Mesenchymal stem cell (in vitro differentiated cells and primary cell): ENCODE measurements around the gene SERPINB6. TPM values are rescaled to one million over a fixed set of nuclear protein-coding genes. Genes with fewer than 3 reads are reported as not detected.

Experiments used
- DNase-seq: peaks from one replicate; pipeline ENCODE4 v3.0.0-alpha.2; 2013
- H2AFZ ChIP-seq: one replicate; pipeline ENCODE4 v1.6.1; 2013; ENCODE audit warnings: low read depth, mild to moderate bottlenecking, control low read depth, inconsistent platforms, low read length, moderate library complexity
- H2AK5ac ChIP-seq: 2 replicates; pipeline ENCODE4 v1.6.1; 2013; ENCODE audit warnings: low read length, moderate library complexity, mild to moderate bottlenecking, inconsistent platforms; ENCODE audit not compliant: severe bottlenecking
- H2BK120ac ChIP-seq: one replicate; pipeline ENCODE4 v1.6.1; 2013; ENCODE audit warnings: low read depth, mild to moderate bottlenecking, inconsistent platforms, low read length, moderate library complexity
- H2BK12ac ChIP-seq, 2 experiments: one replicate each; pipeline ENCODE4 v1.6.1; 2013; ENCODE audit warnings: inconsistent platforms in 2 of 2, low read length in 2 of 2, mild to moderate bottlenecking in 2 of 2, moderate library complexity in 2 of 2, control low read depth in 1 of 2
- H2BK15ac ChIP-seq: one replicate; pipeline ENCODE4 v1.6.1; 2013; ENCODE audit warnings: mild to moderate bottlenecking, low read depth, inconsistent platforms; ENCODE audit not compliant: poor library complexity, severe bottlenecking
- H2BK5ac ChIP-seq: 2 replicates; pipeline ENCODE4 v1.6.1; 2013; ENCODE audit warnings: low read depth, mild to moderate bottlenecking, low read length, control low read depth, inconsistent platforms; ENCODE audit not compliant: poor library complexity, severe bottlenecking
- H3K14ac ChIP-seq, 2 experiments: one replicate each; pipeline ENCODE4 v1.6.1; 2013; ENCODE audit warnings: inconsistent platforms in 2 of 2, low read length in 2 of 2, control low read depth in 1 of 2, mild to moderate bottlenecking in 1 of 2, moderate library complexity in 1 of 2
- H3K18ac ChIP-seq, 2 experiments: one replicate each; pipeline ENCODE4 v1.6.1; 2013; ENCODE audit warnings: inconsistent platforms in 2 of 2, low read length in 2 of 2, control low read depth in 1 of 2, low read depth in 1 of 2, mild to moderate bottlenecking in 1 of 2
- H3K23ac ChIP-seq, 2 experiments: one replicate each; pipeline ENCODE4 v1.6.1; 2013; ENCODE audit warnings: inconsistent platforms in 2 of 2, low read length in 2 of 2, mild to moderate bottlenecking in 2 of 2, moderate library complexity in 2 of 2, control low read depth in 1 of 2
- H3K27ac ChIP-seq: 2 replicates; pipeline ENCODE4 v1.5.1; 2013; ENCODE audit warnings: mild to moderate bottlenecking, moderate library complexity, low read length, control low read depth, inconsistent platforms; ENCODE audit not compliant: poor library complexity, severe bottlenecking
- H3K27me3 ChIP-seq, 2 experiments: 2 replicates each; pipeline versions ENCODE4 v1.6.1 to v1.7.0; 2013; ENCODE audit warnings: low read length in 2 of 2, mild to moderate bottlenecking in 2 of 2, moderate library complexity in 2 of 2, control low read depth in 1 of 2, inconsistent platforms in 1 of 2; ENCODE audit not compliant: control insufficient read depth in 1 of 2, insufficient read depth in 1 of 2
- H3K36me3 ChIP-seq, 2 experiments: 2 replicates each; pipeline versions ENCODE4 v1.6.1 to v1.7.0; 2013; ENCODE audit warnings: low read length in 2 of 2, control low read depth in 1 of 2, inconsistent platforms in 1 of 2, low read depth in 1 of 2, mild to moderate bottlenecking in 1 of 2; ENCODE audit not compliant: insufficient read depth in 2 of 2, control insufficient read depth in 1 of 2
- H3K4ac ChIP-seq, 2 experiments: one replicate each; pipeline ENCODE4 v1.6.1; 2013; ENCODE audit warnings: inconsistent platforms in 2 of 2, low read length in 2 of 2, mild to moderate bottlenecking in 2 of 2, moderate library complexity in 2 of 2, control low read depth in 1 of 2, low read depth in 1 of 2
- H3K4me1 ChIP-seq: 2 replicates; pipeline ENCODE4 v1.6.1; 2013; ENCODE audit warnings: low read depth, low read length, control low read depth; ENCODE audit not compliant: control insufficient read depth, insufficient read depth
- H3K4me2 ChIP-seq: 2 replicates; pipeline ENCODE4 v1.6.1; 2013; ENCODE audit warnings: low read length, mild to moderate bottlenecking, inconsistent platforms; ENCODE audit not compliant: poor library complexity, severe bottlenecking
- H3K4me3 ChIP-seq, 2 experiments: 2 replicates each; pipeline versions ENCODE4 v1.5.1 to v1.7.0; 2013; ENCODE audit warnings: low read length in 2 of 2, mild to moderate bottlenecking in 2 of 2, control low read depth in 1 of 2, low read depth in 1 of 2; ENCODE audit not compliant: insufficient read depth in 1 of 2
- H3K79me1 ChIP-seq: replicated peaks from 2 replicates; pipeline ENCODE4 v1.6.1; 2013; ENCODE audit warnings: mild to moderate bottlenecking, control low read depth, low read length, inconsistent platforms; ENCODE audit not compliant: poor library complexity, severe bottlenecking
- H3K9ac ChIP-seq: 2 replicates; pipeline ENCODE4 v1.7.0; 2013; ENCODE audit warnings: mild to moderate bottlenecking, low read length, moderate library complexity
- H3K9me3 ChIP-seq: 2 replicates; pipeline ENCODE4 v1.7.0; 2013; ENCODE audit warnings: mild to moderate bottlenecking, low read length; ENCODE audit not compliant: control insufficient read depth
- H4K8ac ChIP-seq: one replicate; pipeline ENCODE4 v1.6.1; 2013; ENCODE audit warnings: inconsistent platforms, mild to moderate bottlenecking, low read length, moderate library complexity
- H4K91ac ChIP-seq: one replicate; pipeline ENCODE4 v1.6.1; 2013; ENCODE audit warnings: mild to moderate bottlenecking, low read length, inconsistent platforms
- WGBS: methylation state at CpG from one replicate; pipeline ENCODE4 v1.1.7; 2013; ENCODE audit warnings: mixed read lengths; 5-methylcytosine and 5-hydroxymethylcytosine counted together
- polyA plus RNA-seq, 2 experiments: library from polyadenylated mRNA; stranded (reverse); fragments of 200-250 nt; gene quantifications; one replicate each; pipeline ENCODE4 v1.2.3, GENCODE V29; 2013

SERPINB6 gene
- polyA plus RNA-seq (2013, experiment 1 of 2), result 173 TPM
- 171 TPM for polyA plus RNA-seq (2013, experiment 2 of 2)

DNA sequence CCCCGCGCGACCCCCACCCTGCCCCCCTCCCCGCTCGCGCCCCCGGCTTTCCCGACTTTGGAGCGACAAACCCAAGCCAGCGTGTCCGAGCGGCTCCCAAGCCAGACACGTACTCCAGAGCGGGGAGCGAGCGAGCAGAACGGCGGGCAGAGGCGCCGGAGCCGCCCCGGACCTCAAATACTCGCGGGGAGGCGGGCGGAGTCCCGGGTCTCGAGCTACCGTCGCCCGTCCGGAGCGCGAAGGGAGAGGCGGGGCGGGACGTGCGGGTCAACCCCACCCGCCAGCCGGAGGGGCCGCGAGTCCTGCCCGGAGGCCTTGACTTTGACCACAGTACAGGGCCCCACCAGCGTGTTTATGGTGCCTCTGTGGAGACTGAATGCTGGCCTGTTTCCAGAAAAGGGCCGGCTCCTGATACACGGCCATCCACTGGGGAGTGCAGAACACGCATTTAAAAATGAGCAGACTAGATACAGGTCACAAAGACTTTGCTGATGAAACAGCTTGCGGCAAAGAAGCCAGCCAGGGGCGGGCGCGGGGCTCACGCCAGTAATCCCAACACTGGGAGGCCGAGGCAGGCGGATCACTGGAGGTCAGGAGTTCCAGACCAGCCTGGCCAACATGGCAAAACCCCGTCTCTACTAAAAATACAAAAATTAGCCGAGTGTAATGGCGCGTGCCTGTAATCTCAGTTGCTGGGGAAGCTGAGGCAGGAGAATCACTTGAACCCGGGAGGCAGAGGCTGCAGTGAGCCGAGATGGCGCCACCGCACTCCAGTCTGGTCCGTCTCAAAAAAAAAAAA, at the start of gene SERPINB6:
Gene SERPINB6 (minus strand): TSS at position 148 of the 799 bp plus-strand sequence. CDS start 12,235 bp downstream, outside the sequence.
- Histone ChIP-seq H3K14ac (peak within 1 kb of the TSS in 1 of 2 experiments; percentile 20), H2AFZ (peak within 1 kb of the TSS; percentile 36), H2BK15ac (peak within 1 kb of the TSS; percentile 68), H3K79me1 (peaks cover 7% of the 10 kb centered on the region), H2BK12ac (peak within 1 kb of the TSS in 1 of 2 experiments; percentile 90), H3K9ac (peak within 1 kb of the TSS; percentile 93), H3K18ac (peak within 1 kb of the TSS; percentile 90 to 94), H2AK5ac (no peak within 1 kb of the TSS), H3K9me3 (no peaks in the 10 kb centered on the region), H3K4me1 (peaks cover 10% of the 10 kb centered on the region), H3K27ac (peak within 1 kb of the TSS; percentile 89), H3K36me3 (peaks cover 0 to 7% of the 10 kb centered on the region in 2 experiments), H2BK120ac (peak within 1 kb of the TSS; percentile 93), H4K91ac (peak within 1 kb of the TSS; percentile 90), H4K8ac (peak within 1 kb of the TSS; percentile 87), H3K23ac (peak within 1 kb of the TSS in 1 of 2 experiments; percentile 83), H3K27me3 (no peaks in the 10 kb centered on the region), H2BK5ac (peak within 1 kb of the TSS; percentile 57), H3K4ac (peak within 1 kb of the TSS; percentile 85 to 98), H3K4me3 (peak within 1 kb of the TSS; percentile 81 to 85), H3K4me2 (peak within 1 kb of the TSS; percentile 89)
- 8% methylated on average over 51 of the region's 63 CpGs for WGBS
- DNase-seq, result peak; percentile 87

DNA sequence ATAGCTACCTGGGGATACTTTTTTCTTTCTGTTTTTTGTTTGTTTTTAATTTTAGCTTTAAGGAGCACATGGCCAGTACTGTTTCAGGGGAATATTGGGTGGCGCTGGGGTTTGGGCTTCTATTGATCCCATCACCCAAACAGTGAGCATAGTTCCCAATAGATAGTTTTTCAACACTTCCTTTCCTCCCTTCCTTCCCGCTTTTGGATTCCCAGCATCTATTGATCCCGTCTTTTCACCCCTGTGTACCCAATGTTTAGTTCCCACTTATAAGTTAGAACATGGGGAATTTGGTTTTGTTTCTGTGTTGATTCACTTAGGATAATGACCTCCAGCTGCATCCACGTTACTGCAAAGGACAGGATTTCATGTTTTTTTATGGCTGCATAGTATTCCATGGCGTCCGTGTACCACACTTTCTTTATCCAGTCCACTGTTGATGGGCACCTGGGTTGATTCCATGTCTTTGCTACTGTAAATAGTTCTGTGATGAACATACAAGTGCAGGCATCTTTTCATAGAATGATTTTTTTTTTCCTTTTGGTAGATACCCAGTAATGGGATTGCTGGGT, 48.5 kb upstream of the SERPINB6 start:
- Histone ChIP-seq H4K91ac (no peak overlapping the region), H3K4me1 (peaks cover 7% of the 10 kb centered on the region), H3K4me3 (no peak overlapping the region), H3K9ac (no peak overlapping the region), H3K14ac (no peak overlapping the region), H4K8ac (no peak overlapping the region), H2BK5ac (no peak overlapping the region), H3K36me3 (peaks cover 12 to 44% of the 10 kb centered on the region in 2 experiments), H3K9me3 (no peaks in the 10 kb centered on the region), H3K4ac (no peak overlapping the region), H3K4me2 (no peak overlapping the region), H2BK12ac (no peak overlapping the region), H2BK120ac (no peak overlapping the region), H3K27ac (no peak overlapping the region), H2AFZ (no peak overlapping the region), H3K27me3 (no peaks in the 10 kb centered on the region), H3K18ac (no peak overlapping the region), H2AK5ac (no peak overlapping the region), H3K79me1 (no peaks in the 10 kb centered on the region), H2BK15ac (no peak overlapping the region), H3K23ac (no peak overlapping the region)
- DNase-seq, result no peak
- 97% methylated on average over 5 of the region's 6 CpGs for WGBS

- Histone ChIP-seq H3K9ac (no peak overlapping the region), H3K4me1 (peaks cover 7% of the 10 kb centered on the region), H2BK120ac (no peak overlapping the region), H2AK5ac (no peak overlapping the region), H3K27ac (no peak overlapping the region), H3K23ac (no peak overlapping the region), H2BK15ac (no peak overlapping the region), H3K4me2 (no peak overlapping the region), H3K4ac (no peak overlapping the region), H2BK5ac (no peak overlapping the region), H3K18ac (no peak overlapping the region), H4K8ac (no peak overlapping the region), H3K36me3 (peaks cover 12 to 52% of the 10 kb centered on the region in 2 experiments), H2AFZ (no peak overlapping the region), H3K4me3 (no peak overlapping the region), H3K27me3 (no peaks in the 10 kb centered on the region), H3K9me3 (no peaks in the 10 kb centered on the region), H3K14ac (no peak overlapping the region), H4K91ac (no peak overlapping the region), H2BK12ac (no peak overlapping the region), H3K79me1 (no peaks in the 10 kb centered on the region)
- WGBS, result 100% methylated on average over 1 of the region's 1 CpG
- DNase-seq, result no peak
Observed at GRCh38 chr6:3019065-3019464, 47.7 kb upstream of the SERPINB6 start.

GRCh38 chr6:3017304-3017703, 45.9 kb upstream of the SERPINB6 start:
- Histone ChIP-seq H3K9ac (no peak overlapping the region), H3K36me3 (peaks cover 12 to 67% of the 10 kb centered on the region in 2 experiments), H2BK5ac (no peak overlapping the region), H3K4me1 (no peaks in the 10 kb centered on the region), H2AK5ac (no peak overlapping the region), H4K8ac (peak overlapping the region; percentile 39), H3K23ac (no peak overlapping the region), H3K9me3 (peaks cover 2% of the 10 kb centered on the region), H2BK12ac (no peak overlapping the region), H2BK120ac (no peak overlapping the region), H3K18ac (no peak overlapping the region), H2AFZ (no peak overlapping the region), H3K4me2 (no peak overlapping the region), H3K4me3 (no peak overlapping the region), H3K27ac (no peak overlapping the region), H3K27me3 (no peaks in the 10 kb centered on the region), H3K79me1 (no peaks in the 10 kb centered on the region), H4K91ac (no peak overlapping the region), H2BK15ac (no peak overlapping the region), H3K4ac (peak overlapping the region in 1 of 2 experiments; percentile 18), H3K14ac (no peak overlapping the region)
- 95% methylated on average over 9 of the region's 9 CpGs for WGBS
- no peak for DNase-seq
